ENCODE data around the gene EID1. TPM values are rescaled to one million over a fixed set of nuclear protein-coding genes. Genes with fewer than 3 reads are reported as not detected.

Gene EID1
- total and polyA plus RNA-seq, 9 of the 15 experiments (the other 6 are each of a cell fraction or from before 2014, with no cell fraction given): 46.5 to 211 (median 143) TPM

- TF ChIP-seq DEAF1 (CRISPR knock-in tag; IDR thresholded peaks at IDR 0.05) (no peak), ZNF57 (CRISPR knock-in tag; IDR thresholded peaks at IDR 0.05) (no peak), NCOA6 (IDR thresholded peaks at IDR 0.05) (no peak; the same call in none of the 2 replicates), MTF1 (CRISPR knock-in tag; IDR thresholded peaks at IDR 0.05; ENCODE audit: borderline replicate concordance) (no peak), HMG20B (CRISPR knock-in tag; IDR thresholded peaks at IDR 0.05) (no peak), ZFP1 (CRISPR knock-in tag; IDR thresholded peaks at IDR 0.05) (no peak), HEY1 (CRISPR knock-in tag; IDR thresholded peaks at IDR 0.05; ENCODE audit: borderline replicate concordance) (no peak), ZNF121 (CRISPR knock-in tag; conservative IDR thresholded peaks at IDR 0.05) (no peak), HMGXB4 (CRISPR knock-in tag; IDR thresholded peaks at IDR 0.05) (0 out of 2 replicates have a peak, but pooled peaks have one; percentile 51), ZBTB17 (CRISPR knock-in tag; IDR thresholded peaks at IDR 0.05) (0 out of 2 replicates have a peak, but pooled peaks have one; percentile 17), NCOA2 (IDR thresholded peaks at IDR 0.05; ENCODE audit: partially characterized antibody in 2 of 2) (no peak), FOXM1 (IDR thresholded peaks at IDR 0.05; ENCODE audit: low read depth) (peak; percentile 17; the same call in 1 of the 2 replicates), FOXM1 (CRISPR knock-in tag; IDR thresholded peaks at IDR 0.05; ENCODE audit: low read depth) (no peak), ZNF764 (CRISPR knock-in tag; IDR thresholded peaks at IDR 0.05; ENCODE audit: low read depth) (no peak), PATZ1 (CRISPR knock-in tag; IDR thresholded peaks at IDR 0.05; ENCODE audit: borderline replicate concordance) (no peak), UBTF (IDR thresholded peaks at IDR 0.05; ENCODE audit: borderline replicate concordance in 1 of 2, low read depth in 2 of 2, low read length in 2 of 2) (peak; percentile 7 to 94; a peak in 2 of 4 replicates), MYNN (IDR thresholded peaks at IDR 0.05) (no peak), MYNN (CRISPR knock-in tag; IDR thresholded peaks at IDR 0.05) (no peak), PTBP1 (IDR thresholded peaks at IDR 0.05; ENCODE audit: low read depth, low read length) (no peak), KDM4B (IDR thresholded peaks at IDR 0.05; ENCODE audit: borderline replicate concordance in 2 of 2, low read depth in 1 of 2) (no peak)
Observed at GRCh38 chr15:48877630-48878595, at the start of gene EID1 (continued).
